ENCODE results near the gene NCOA7.

NCOA7 gene, protein sequence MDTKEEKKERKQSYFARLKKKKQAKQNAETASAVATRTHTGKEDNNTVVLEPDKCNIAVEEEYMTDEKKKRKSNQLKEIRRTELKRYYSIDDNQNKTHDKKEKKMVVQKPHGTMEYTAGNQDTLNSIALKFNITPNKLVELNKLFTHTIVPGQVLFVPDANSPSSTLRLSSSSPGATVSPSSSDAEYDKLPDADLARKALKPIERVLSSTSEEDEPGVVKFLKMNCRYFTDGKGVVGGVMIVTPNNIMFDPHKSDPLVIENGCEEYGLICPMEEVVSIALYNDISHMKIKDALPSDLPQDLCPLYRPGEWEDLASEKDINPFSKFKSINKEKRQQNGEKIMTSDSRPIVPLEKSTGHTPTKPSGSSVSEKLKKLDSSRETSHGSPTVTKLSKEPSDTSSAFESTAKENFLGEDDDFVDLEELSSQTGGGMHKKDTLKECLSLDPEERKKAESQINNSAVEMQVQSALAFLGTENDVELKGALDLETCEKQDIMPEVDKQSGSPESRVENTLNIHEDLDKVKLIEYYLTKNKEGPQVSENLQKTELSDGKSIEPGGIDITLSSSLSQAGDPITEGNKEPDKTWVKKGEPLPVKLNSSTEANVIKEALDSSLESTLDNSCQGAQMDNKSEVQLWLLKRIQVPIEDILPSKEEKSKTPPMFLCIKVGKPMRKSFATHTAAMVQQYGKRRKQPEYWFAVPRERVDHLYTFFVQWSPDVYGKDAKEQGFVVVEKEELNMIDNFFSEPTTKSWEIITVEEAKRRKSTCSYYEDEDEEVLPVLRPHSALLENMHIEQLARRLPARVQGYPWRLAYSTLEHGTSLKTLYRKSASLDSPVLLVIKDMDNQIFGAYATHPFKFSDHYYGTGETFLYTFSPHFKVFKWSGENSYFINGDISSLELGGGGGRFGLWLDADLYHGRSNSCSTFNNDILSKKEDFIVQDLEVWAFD

DNA sequence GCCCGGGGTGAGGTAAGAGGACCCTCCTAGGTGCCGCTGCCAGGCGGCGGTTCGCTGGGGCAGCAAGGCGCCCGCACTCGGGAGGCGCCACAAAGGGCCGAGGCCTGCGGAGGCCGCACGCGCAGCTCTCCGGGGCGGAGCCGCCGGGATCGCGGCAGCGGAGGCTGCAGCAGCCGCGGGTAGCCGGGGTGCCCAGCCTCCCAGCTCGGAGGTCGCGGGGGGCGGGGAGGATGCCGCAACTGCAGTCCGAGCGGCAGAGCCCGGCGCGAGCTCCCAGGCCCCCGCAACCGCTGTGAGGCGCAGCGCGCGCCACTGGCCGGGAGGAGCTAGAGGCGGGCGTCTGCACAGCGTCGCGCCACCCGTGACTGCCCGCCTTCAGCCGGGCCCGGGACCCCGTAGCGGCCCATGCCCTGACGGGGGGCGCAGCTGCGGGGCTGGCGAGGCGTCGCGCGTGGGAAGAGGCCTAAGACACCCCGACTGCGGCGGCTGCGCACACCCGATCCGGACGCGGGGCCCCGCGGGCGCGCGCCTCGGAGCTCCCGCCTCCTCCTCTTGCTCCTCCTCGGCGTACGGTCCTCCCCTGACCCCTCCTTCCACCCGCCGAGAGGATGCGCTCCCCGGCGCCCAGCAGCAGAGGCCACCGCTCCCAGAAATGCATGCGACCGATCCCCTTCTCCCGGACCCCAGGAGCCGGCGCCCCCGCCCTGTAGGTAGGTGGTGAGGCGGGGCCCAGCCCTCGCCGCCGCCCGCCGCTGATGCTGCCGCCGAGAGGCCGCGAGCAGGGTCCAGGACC lies at the start of gene NCOA7:
Gene NCOA7, plus strand, starts transcription at position 603 of the 793 bp plus-strand sequence. CDS start 24,395 bp downstream, outside the sequence.
- peak; percentile 90 for DNase-seq (ENCODE audit: low spot score)

- no peak for DNase-seq (ENCODE audit: low spot score)
Measured at GRCh38 chr6:125741336-125741735, 49.4 kb upstream of the NCOA7 start.

DNA sequence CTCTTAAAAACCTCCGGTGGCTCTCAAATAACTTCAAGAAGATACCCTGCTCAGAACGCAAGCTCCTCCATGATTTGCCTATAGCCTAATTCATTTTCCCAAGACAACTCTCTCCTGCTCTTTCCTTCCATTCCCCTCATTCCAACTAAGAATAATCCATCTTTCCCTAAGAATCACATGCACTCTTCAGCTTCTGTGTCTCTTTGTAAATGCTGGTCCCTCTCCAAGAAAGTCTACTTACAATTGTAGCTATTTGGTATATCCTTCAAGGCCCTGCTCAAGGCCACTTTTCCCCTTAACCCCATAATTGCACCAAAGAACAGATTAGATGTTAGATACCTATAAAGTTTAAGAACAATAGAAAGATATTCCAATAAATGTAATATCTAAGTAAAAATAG lies 48.7 kb upstream of the NCOA7 start:
- no peak for DNase-seq (ENCODE audit: low spot score)

- no peak for DNase-seq (ENCODE audit: low spot score)
Measured at GRCh38 chr6:125742464-125743120, 48.2 kb upstream of the NCOA7 start.

GRCh38 chr6:125743604-125744003 lies 47.2 kb upstream of the NCOA7 start:
- no peak for DNase-seq (ENCODE audit: low spot score)

GRCh38 chr6:125745281-125746018 lies 45.3 kb upstream of the NCOA7 start:
- DNase-seq (ENCODE audit: low spot score), result no peak

DNA sequence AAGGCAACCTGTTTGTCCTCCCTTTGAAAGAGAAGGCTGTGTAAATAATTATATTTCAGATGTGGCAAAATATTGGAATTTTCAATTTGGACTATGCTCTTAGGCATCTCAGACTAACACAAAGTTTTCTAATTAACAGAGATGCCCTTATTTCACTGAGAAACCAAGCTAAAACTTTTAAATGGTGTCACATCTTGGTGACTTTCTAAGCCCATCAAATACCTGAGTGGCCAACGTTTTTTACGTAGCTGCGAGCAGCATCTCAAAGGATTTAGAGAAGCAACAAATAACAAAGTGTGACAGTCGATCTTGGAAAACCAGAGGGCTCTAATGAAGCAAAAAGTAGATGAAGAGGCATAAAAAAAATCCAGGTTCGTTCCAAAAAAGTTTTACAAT lies 44.7 kb upstream of the NCOA7 start:
- DNase-seq (ENCODE audit: low spot score), result no peak

- peak; percentile 72 for DNase-seq (ENCODE audit: low spot score)
Measured at GRCh38 chr6:125746731-125747588, 43.8 kb upstream of the NCOA7 start.

DNA sequence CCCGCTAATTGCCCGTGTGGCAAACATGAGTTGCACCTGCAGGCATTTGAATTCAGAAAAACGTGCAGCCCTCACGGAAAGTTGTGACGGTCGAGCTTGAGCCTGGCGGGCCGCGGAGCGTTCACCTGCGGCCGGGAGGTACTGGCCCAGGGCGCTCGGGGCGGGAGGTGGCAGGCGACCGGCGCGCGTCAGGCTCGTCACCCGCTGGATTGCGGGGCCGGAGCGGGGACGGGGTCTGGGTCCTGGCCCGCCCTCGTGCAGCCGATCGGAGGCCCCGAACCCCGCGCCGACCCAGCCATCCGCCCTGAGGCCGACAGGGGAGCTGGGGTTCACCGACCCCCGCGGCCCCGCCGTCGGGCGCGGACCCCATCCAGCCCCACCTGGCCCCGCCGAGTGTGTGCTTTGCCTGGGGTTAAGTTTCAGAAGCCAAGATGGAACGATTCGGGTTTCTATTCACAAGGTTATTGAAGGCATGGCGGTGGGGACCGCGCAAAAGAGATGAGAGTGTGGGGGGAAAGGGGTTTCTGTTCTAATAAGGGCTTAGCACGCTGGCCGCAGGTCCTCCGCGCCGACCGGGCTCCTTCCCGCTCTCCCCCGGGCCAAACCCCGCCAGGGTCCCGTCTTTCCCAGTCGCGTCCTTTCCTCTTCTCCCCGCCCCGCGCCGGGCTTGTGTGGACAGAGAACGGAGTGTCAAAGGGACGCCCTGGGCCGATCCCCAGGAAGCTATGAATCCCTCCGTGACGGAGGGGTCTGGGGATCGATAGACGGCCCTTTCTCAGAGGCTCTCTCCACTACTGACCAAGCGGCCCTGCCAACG lies 43.0 kb upstream of the NCOA7 start:
- peak; percentile 71 for DNase-seq (ENCODE audit: low spot score)

DNA sequence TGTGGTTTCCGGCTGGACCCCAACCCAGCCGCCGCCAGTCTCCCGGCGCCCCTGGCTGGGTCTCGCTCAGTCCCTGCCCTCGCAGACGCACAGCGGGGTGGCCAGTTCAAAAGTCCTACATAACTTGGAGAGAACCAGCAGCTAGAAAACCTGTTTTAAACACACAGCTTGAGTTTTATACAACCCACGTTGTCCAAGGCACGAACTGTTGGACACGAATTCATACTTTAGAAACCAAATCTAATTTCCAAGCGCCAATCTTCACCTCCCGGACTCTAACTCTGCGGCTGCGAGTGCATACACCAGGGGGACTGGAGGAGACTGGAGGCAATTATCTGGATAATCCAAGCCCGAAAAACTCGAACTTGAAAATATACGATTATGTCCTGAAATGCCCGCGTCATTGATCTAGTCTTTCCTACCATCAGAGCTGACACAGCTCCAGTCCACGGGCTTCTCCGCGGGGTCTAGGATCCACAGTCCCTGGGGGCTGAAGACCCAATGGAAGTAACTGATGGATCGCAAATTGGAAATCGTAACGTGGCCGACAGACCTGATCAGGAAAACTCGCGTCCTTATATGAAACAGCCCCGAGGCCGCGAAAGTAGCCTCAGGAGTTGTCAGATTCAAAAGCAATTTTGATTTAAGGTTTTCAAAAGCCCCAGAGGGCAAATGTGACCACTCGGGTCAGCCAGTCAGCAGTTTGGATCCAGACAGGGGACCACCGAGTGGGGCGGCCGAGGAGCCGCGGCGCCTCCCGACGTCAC lies 42.2 kb upstream of the NCOA7 start:
- DNase-seq (ENCODE audit: low spot score), result no peak

DNA sequence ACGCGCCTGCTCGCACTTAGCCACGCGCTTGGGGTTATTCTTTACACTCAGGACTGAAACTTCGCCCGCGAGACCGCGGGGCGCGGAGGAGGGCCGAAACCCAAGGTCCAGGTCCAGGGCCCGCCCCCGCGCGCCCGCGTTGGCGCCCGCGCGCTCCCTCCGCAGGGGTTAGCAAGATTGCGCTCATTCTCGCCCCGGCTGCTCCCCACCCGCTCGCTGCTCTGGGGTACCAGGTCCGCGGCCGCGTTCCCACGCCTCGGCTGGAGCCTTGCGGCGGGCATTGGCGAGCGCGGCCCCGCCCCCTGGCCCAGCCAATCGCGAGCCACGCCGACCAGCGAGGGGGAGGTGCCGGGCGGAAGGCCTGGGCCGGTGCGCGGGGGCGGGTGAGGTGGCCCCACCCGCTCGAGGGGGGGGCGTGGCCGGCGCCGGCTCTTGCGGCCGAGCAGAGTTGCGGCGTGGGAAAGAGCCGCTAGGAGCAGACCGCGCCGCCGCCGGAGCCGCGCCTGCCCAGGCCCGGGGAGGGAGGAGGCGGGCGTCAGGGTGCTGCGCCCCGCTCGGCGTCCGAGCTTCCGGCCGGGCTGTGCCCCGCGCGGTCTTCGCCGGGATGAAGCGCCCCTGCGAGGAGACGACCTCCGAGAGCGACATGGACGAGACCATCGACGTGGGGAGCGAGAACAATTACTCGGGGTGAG lies 41.4 kb upstream of the NCOA7 start, which contains the start of gene HEY2:
Gene HEY2, plus strand, starts transcription at position 460 of the 692 bp plus-strand sequence. Its CDS starts 145 bp downstream, at position 605.
- peak; percentile 95 for DNase-seq (ENCODE audit: low spot score)

GRCh38 chr6:125749865-125750691 lies 40.7 kb upstream of the NCOA7 start:
- DNase-seq (ENCODE audit: low spot score), result no peak

DNA sequence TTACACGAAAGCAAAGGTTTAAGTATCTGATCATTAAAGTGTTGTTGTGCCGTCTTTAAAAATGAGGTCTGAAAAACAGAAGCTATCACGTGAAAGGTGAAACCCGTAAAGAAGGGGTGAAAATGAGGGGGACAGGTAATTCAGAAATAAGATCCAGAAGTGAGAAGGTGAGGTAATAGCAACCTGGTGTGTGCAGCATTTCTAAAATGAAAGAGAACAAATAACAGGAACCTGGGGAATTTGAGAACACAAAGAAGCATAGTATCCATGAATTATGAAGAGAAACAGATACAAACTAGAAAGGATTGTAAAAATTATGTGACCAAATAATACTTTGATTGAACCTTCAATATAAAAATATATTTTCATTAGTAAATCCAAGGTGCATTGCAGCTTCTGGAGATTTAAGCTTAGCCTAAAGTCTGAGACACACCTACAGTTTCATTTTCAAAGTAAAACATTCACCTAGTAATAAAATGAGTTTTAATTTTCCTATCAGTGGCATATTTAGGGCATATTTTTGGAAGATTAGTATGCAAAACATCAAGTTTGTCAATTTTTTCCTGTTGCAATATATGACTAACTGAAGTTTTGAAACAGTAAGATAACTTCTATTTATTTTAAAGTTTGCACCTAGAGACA lies 39.9 kb upstream of the NCOA7 start:
- no peak for DNase-seq (ENCODE audit: low spot score)

DNA sequence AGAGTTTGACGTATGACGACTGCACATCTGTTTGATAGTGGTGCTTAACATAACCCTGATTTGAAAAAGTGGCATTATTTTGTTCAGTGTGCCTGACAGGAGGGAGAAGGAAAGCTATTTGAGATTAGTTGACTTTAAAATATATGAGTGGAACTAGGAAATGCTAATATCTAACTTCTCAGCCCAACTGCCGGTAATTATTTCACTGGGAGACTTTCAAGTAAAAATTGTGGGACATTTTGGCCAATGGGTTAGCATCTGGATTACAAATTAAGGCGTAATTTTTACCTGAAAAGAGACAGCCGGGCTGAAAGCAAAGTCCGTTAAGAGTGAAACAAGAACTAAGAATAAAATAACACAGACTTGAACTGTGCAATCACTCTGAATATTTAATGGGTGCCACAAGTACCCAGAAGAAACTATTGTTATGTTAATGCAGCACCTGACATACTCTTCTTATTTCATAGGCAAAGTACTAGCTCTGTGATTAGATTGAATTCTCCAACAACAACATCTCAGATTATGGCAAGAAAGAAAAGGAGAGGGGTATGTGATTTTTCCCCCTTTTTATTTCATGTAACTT lies 39.3 kb upstream of the NCOA7 start:
- DNase-seq (ENCODE audit: low spot score), result no peak

DNA sequence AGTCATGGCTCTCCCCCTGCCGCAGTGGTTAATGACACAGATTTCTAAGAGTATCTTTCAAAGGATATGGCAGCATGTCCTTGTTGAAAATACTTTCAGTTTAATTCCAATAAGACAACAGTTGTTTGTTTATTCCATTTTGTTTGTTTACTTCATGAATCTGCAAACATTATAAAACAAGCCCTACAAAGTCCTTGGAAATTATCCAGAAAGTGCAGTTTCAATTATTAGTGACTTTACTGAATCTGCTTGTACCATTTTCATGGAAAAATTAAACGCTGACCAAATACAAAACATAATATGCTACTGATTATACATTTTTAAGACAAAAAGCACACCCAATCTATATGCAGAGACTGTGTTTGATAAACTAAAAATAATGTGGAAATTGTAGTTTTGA lies 38.0 kb upstream of the NCOA7 start:
- no peak for DNase-seq (ENCODE audit: low spot score)
